Left ventricle myocardium inferior (tissue), 1 donor: Measurements from ENCODE around the gene ABCG8. TPM values are rescaled to one million over a fixed set of nuclear protein-coding genes. Genes with fewer than 3 reads are reported as not detected.

Experiments used
- DNase-seq: peaks from one replicate; pipeline ENCODE4 v3.0.0-alpha.2; 2020
- H3K27ac ChIP-seq: fragments of 200-600 bp; replicated peaks from 2 replicates; pipeline ENCODE4 v1.8.0; 2021
- H3K27me3 ChIP-seq: fragments of 200-600 bp; 2 replicates; pipeline ENCODE4 v1.8.0; 2021; ENCODE audit warnings: low read depth
- H3K36me3 ChIP-seq: fragments of 200-600 bp; 2 replicates; pipeline ENCODE4 v1.8.0; 2021
- H3K4me1 ChIP-seq: fragments of 200-600 bp; 2 replicates; pipeline ENCODE4 v1.8.0; 2021
- H3K4me3 ChIP-seq: fragments of 200-600 bp; 2 replicates; pipeline ENCODE4 v1.8.0; 2021; ENCODE audit warnings: mild to moderate bottlenecking, moderate library complexity
- H3K9me3 ChIP-seq: fragments of 200-600 bp; replicated peaks from 2 replicates; pipeline ENCODE4 v1.8.0; 2021
- CTCF ChIP-seq: fragments of 200-600 bp; IDR thresholded peaks from 2 replicates; pipeline ENCODE4 v1.8.0; 2021; ENCODE audit warnings: antibody characterized with exemption, mild to moderate bottlenecking, borderline replicate concordance
- intact Hi-C: fragments of 100-400 bp; cut with micrococcal nuclease; formaldehyde crosslinking; loops from one replicate; pipeline ENCODE4 v1.11.0; 2022
- total RNA-seq: library from RNA; stranded (reverse); fragmentation: NEBNext Ultra II Directional; extraction: Animal tissue kit (Norgen Biotek cat#: 25700); gene quantifications from one replicate; pipeline ENCODE4 v1.2.1, GENCODE V29; 2021
- donor health status: DM: no; HTN: yes; CAD: no; lungs with severe emphysema.

The ABCG8 gene
- total RNA-seq, 1 donor from 2014 or later, result not detected

GRCh38 chr2:43927442-43927841 lies 88.7 kb downstream of the ABCG8 start:
- no peak for TF ChIP-seq CTCF
- peaks cover 41% of the 10 kb centered on the region for H3K36me3 ChIP-seq
- intact Hi-C loops, result no loop called here
- H3K9me3 ChIP-seq, result no peaks in the 10 kb centered on the region
- H3K27me3 ChIP-seq, result no peaks in the 10 kb centered on the region
- H3K4me3 ChIP-seq, result no peak overlapping the region
- DNase-seq, result no peak
- no peaks in the 10 kb centered on the region for H3K4me1 ChIP-seq
- H3K27ac ChIP-seq, result no peak overlapping the region

- H3K9me3 ChIP-seq, result no peaks in the 10 kb centered on the region
- H3K4me3 ChIP-seq, result no peak overlapping the region
- no peaks in the 10 kb centered on the region for H3K27me3 ChIP-seq
- intact Hi-C loops, result no loop called here
- no peaks in the 10 kb centered on the region for H3K4me1 ChIP-seq
- no peak for TF ChIP-seq CTCF
- no peak for DNase-seq
- H3K36me3 ChIP-seq, result peaks cover 28% of the 10 kb centered on the region
- no peak overlapping the region for H3K27ac ChIP-seq
Measured at GRCh38 chr2:43931293-43931692, 92.5 kb downstream of the ABCG8 start.

Other genes with a start within 250 kb of the ABCG8 start
- gene THADA, start 242.9 kb upstream of the ABCG8 start, total RNA-seq, result 15.4 TPM
- 1.3 TPM for gene PLEKHH2, start 201.7 kb upstream of the ABCG8 start, total RNA-seq
- gene C1GALT1C1L, start 162.5 kb upstream of the ABCG8 start, total RNA-seq, result 1.2 TPM
- gene DYNC2LI1, start 64.9 kb upstream of the ABCG8 start, total RNA-seq, result 8.1 TPM
- gene ABCG5, start 132 bp upstream of the ABCG8 start, total RNA-seq, result not detected
- gene LRPPRC, start 157.0 kb downstream of the ABCG8 start, total RNA-seq, result 85.8 TPM